Activated T-helper 2 cell treated with anti-CD3 and anti-CD28 coated beads, Interferon-gamma antibody, Interleukin-2, Interleukin-4, amounts not matched to agents 10 μg/mL and 5 μg/mL and 100 μg/mL, durations not matched to agents 14 hours and 24 hours and 36 hours (primary cell): Measurements from ENCODE around the gene ST6GALNAC3. TPM values are rescaled to one million over a fixed set of nuclear protein-coding genes. Genes with fewer than 3 reads are reported as not detected.
"Not testable (repeated sequence)": the region's sequence is repeated elsewhere in the genome, so short reads cannot be mapped to it uniquely, and the experiment has no call there.

ENCODE experiments used
- DNase-seq: peaks from one replicate; pipeline ENCODE4 v3.0.0; 2021; ENCODE audit warnings: low spot score
- H3K27ac Mint-ChIP-seq: one replicate; pipeline ENCODE4 v1.8.0; 2021; ENCODE audit warnings: mixed read lengths
- H3K27me3 Mint-ChIP-seq: one replicate; pipeline ENCODE4 v1.8.0; 2021; ENCODE audit warnings: low read depth, mixed read lengths
- H3K36me3 Mint-ChIP-seq: one replicate; pipeline ENCODE4 v1.8.0; 2021; ENCODE audit warnings: low read depth, mixed read lengths
- H3K4me1 Mint-ChIP-seq: one replicate; pipeline ENCODE4 v1.8.0; 2021; ENCODE audit warnings: low read depth, mixed read lengths
- H3K4me3 Mint-ChIP-seq: one replicate; pipeline ENCODE4 v1.8.0; 2021; ENCODE audit warnings: low read depth, mild to moderate bottlenecking, moderate library complexity, mixed read lengths
- H3K9me3 Mint-ChIP-seq: one replicate; pipeline ENCODE4 v1.8.0; 2021; ENCODE audit warnings: mixed read lengths
- intact Hi-C: fragments of 100-400 bp; cut with micrococcal nuclease; formaldehyde crosslinking; loops from one replicate; pipeline ENCODE4 v1.15.1; 2023
- total RNA-seq: library from RNA; stranded (reverse); gene quantifications from 2 replicates; pipeline ENCODE4 v1.2.3, GENCODE V29; 2022

Gene ST6GALNAC3
- total RNA-seq, 1 donor from 2014 or later = not detected

DNA sequence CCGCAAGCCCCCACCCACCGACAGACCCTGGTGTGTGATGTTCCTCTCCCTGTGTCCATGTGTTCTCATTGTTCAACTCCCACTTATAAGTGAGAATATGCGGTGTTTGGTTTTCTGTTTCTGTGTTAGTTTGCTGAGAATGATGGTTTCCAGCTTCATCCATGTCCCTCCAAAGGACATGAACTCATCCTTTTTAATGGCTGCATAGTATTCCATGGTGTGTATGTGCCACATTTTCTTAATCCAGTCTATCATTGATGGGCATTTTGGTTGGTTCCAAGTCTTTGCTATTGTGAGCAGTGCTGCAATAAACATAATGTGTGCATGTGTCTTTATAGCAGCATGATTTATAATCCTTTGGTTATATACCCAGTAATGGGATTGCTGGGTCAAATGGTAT lies 24.5 kb upstream of the ST6GALNAC3 start:
- not testable (repeated sequence) for H3K36me3 Mint-ChIP-seq, H3K27ac Mint-ChIP-seq

DNA sequence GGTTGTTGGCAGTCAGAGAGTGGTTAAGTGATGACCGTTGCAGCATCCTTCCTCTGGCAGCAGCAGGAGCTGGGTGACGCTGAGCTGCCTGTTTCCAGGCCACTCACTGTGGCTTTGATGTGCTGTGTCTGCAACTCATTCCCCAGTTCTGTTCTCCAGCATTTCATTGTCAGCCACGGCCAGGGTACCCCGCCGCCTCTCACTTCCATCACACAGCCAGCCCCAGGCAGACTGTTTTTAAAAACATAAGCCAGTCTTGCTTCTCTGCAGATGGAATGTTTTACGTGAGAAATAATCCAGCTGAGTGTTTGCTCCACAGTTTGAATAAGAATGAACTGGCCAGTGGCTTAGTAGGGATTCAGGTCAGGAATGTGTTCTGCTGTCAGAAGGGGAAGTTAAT lies 21.5 kb upstream of the ST6GALNAC3 start:
- peaks cover 25% of the 10 kb centered on the region for H3K27me3 Mint-ChIP-seq
- no peaks in the 10 kb centered on the region for H3K36me3 Mint-ChIP-seq
- no peak for DNase-seq
- H3K27ac Mint-ChIP-seq = no peak overlapping the region
- peaks cover 13% of the 10 kb centered on the region for H3K4me1 Mint-ChIP-seq
- H3K4me3 Mint-ChIP-seq = no peak overlapping the region
- H3K9me3 Mint-ChIP-seq = no peaks in the 10 kb centered on the region
- intact Hi-C loops = no loop called here

More for the DNA sequence above, 24.5 kb upstream of the ST6GALNAC3 start:
- DNase-seq, intact Hi-C loops, H3K9me3 Mint-ChIP-seq, H3K4me3 Mint-ChIP-seq: not testable (repeated sequence)
- peaks cover 13% of the 10 kb centered on the region for H3K4me1 Mint-ChIP-seq
- H3K27me3 Mint-ChIP-seq = peaks cover 32% of the 10 kb centered on the region

DNA sequence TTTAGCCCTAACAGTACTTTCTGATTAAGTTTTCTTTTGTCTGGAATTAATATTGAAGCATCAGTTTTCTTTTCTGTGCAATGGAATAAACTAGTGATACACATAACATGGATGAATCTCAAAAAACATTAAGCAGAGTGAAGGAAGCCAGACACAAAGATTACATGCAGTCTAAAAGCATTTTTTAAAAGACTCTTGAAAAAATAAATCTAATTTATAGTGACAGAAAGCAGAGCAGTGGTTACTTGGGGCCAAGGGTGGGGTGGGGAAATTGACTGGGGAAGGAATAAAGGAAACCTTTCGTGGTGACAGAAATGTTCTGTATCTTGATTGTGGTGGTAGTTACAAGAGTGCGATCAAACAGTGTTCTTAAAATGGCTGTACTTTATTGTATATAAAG lies 20.2 kb upstream of the ST6GALNAC3 start:
- H3K27me3 Mint-ChIP-seq = peaks cover 21% of the 10 kb centered on the region
- no peaks in the 10 kb centered on the region for H3K36me3 Mint-ChIP-seq
- intact Hi-C loops = no loop called here
- H3K9me3 Mint-ChIP-seq = no peaks in the 10 kb centered on the region
- no peak overlapping the region for H3K4me3 Mint-ChIP-seq
- no peak overlapping the region for H3K27ac Mint-ChIP-seq
- DNase-seq = no peak
- peaks cover 13% of the 10 kb centered on the region for H3K4me1 Mint-ChIP-seq

DNA sequence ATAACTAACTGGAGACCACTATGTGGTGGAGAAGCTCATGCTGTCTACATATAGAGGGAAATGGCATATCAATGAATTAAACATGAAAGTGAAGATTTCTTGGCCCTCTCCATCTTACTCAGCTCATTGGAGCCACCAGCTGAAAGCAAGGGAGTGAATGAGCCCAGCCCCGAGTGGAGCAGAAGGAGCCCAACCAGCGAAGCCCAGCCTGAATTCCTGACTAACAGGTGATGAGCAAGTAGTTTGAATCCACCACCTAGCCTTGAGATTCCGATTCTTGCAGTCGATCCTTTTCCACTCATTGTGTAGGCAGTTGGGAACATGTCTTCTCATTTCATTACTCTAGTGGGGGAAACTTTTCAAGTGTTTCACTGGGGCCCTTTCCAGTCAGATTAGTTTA lies 18.6 kb upstream of the ST6GALNAC3 start:
- Mint-ChIP-seq H3K27me3 (peaks cover 16% of the 10 kb centered on the region), H3K4me3 (no peak overlapping the region), H3K27ac (no peak overlapping the region), H3K9me3 (no peaks in the 10 kb centered on the region), H3K4me1 (peaks cover 13% of the 10 kb centered on the region), H3K36me3 (no peaks in the 10 kb centered on the region)
- intact Hi-C loops = no loop called here
- DNase-seq = no peak

DNA sequence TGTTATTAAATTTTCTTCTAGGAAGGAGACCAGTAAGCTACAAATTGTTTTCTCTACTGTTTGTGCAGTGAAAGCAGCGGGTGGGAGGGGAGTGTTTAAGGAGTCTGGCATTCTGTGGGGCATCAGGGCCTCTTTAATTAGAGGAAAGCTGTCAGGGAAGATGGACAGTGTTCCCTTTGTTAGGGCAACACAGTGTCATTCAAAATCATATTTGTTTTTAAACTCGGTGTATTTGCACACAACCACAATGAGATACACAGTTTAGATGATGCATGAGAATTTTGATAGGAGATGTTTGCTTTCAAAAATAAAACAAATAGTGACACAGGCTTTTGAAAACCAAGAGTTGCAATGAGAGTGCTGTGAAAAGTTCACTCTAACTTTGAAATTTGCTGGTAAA lies 15.1 kb upstream of the ST6GALNAC3 start:
- no peaks in the 10 kb centered on the region for H3K36me3 Mint-ChIP-seq
- H3K27ac Mint-ChIP-seq = no peak overlapping the region
- H3K9me3 Mint-ChIP-seq = no peaks in the 10 kb centered on the region
- intact Hi-C loops = no loop called here
- peaks cover 1% of the 10 kb centered on the region for H3K4me1 Mint-ChIP-seq
- DNase-seq = no peak
- peaks cover 11% of the 10 kb centered on the region for H3K27me3 Mint-ChIP-seq
- no peak overlapping the region for H3K4me3 Mint-ChIP-seq

DNA sequence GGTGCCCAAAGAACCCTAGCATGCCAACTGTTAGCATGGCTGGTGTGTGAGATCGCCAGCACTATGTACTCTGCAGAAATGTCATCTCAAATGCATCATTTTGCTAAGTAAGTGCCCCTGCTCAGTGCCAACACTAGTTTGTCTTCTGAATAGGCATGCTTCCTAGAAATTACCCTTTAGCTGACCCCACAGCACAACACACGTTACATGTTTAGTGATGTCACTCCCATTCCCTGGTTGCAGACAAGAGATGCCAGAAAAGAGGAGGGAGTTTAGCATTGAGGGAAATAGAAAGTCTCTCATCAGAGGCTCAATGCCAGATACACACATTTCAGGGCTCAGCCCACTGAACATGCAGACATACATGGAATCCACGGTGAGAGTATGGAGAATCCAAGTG lies 9.3 kb upstream of the ST6GALNAC3 start:
- DNase-seq = no peak
- H3K4me1 Mint-ChIP-seq = no peaks in the 10 kb centered on the region
- intact Hi-C loops = no loop called here
- H3K9me3 Mint-ChIP-seq = no peaks in the 10 kb centered on the region
- H3K36me3 Mint-ChIP-seq = no peaks in the 10 kb centered on the region
- H3K27me3 Mint-ChIP-seq = peaks cover 26% of the 10 kb centered on the region
- no peak overlapping the region for H3K4me3 Mint-ChIP-seq
- H3K27ac Mint-ChIP-seq = no peak overlapping the region

DNA sequence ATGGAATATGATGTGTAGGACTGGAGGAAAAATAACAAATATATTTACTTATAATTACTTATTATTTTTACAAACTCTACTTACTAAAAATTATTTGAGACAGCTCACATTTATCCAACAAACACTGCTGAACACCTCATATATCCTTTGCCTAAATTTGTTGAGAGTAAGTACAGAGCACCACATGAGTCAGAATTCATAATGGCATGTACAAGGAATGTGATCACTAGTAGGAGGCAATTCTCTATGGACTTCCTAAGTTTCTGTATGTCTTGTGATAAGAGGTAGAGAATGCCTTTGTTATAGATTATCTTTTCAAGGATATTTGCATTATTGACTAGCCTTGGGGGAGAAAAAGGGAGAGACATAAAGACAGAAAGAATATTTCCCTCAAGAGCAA lies 8.2 kb upstream of the ST6GALNAC3 start:
- no peaks in the 10 kb centered on the region for H3K4me1 Mint-ChIP-seq
- intact Hi-C loops = no loop called here
- H3K27me3 Mint-ChIP-seq = peaks cover 28% of the 10 kb centered on the region
- no peaks in the 10 kb centered on the region for H3K9me3 Mint-ChIP-seq
- H3K4me3 Mint-ChIP-seq = no peak overlapping the region
- no peak for DNase-seq
- H3K36me3 Mint-ChIP-seq = no peaks in the 10 kb centered on the region
- no peak overlapping the region for H3K27ac Mint-ChIP-seq

DNA sequence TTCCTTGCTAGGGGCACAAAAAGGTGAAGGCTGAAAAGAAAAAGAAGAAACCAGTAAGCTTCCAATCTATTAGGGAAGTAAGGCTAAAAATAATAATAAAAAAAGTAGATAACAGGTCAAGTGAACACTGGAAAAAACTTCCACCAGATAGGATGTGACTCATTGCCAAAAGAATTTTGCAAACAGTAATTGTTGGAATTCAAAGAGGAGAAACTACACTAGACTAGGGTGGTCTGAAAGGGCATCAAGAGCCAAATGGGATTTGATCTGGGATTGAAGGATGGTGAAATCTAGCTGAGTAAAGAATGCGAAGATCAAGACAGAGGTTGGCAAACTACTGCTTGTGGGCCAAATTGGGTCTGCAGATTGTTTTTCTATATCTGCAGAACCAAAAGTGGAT lies 6.0 kb upstream of the ST6GALNAC3 start:
- no peak overlapping the region for H3K27ac Mint-ChIP-seq
- no peaks in the 10 kb centered on the region for H3K9me3 Mint-ChIP-seq
- DNase-seq = no peak
- H3K36me3 Mint-ChIP-seq = no peaks in the 10 kb centered on the region
- peaks cover under 1% of the 10 kb centered on the region for H3K4me1 Mint-ChIP-seq
- intact Hi-C loops = no loop called here
- H3K27me3 Mint-ChIP-seq = peaks cover 37% of the 10 kb centered on the region
- no peak overlapping the region for H3K4me3 Mint-ChIP-seq

DNA sequence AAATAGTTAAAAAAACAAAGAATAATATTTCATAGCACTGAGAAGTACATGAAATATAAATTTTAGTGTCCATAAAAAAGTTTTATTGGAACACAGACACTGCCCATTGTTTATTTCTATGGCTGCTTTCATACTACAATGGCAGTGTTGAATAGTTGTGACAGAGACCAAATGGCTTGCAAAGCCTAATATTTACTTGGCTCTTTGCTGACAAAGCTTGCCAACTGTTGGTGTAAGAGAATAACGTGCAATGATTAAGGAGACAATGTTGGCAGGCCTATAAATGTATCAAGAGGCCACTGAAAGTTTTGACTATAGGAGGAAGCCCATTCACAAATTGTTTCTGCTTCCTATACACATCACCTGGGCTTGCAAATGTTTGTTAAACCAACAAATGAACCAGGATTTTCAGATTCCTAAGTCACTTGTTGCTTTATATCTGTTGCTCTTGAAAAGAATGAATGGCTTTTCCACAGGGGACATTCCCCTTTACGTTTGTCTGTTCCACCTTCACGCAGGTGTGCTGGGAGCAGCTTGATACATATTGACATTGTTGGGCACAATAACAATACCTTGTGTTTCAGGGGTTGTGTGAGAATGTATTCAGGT lies 5.5 kb upstream of the ST6GALNAC3 start:
- Mint-ChIP-seq H3K36me3 (no peaks in the 10 kb centered on the region), H3K27ac (no peak overlapping the region), H3K27me3 (peaks cover 35% of the 10 kb centered on the region), H3K4me1 (peaks cover 2% of the 10 kb centered on the region), H3K9me3 (no peaks in the 10 kb centered on the region), H3K4me3 (no peak overlapping the region)
- intact Hi-C loops = no loop called here
- no peak for DNase-seq

DNA sequence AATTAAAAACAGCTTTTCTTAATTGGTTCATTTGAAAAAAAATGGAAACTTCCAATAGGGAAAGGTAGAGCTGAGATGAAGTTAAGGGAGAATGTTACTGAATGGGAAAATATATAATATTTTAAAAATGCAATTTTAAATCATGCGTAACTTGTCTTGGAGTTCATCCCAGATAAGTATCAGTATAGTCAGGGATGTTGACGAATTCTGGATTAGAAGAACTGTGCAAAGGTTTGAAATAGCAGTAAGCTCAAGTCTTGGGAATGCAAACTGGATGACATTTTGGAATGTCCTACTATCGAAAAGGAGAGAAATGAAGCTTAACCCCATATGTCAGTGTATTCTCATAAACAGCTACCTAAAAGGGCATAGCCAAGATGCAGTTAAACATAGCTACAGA lies 4.0 kb upstream of the ST6GALNAC3 start:
- intact Hi-C loops = no loop called here
- no peaks in the 10 kb centered on the region for H3K36me3 Mint-ChIP-seq

DNA sequence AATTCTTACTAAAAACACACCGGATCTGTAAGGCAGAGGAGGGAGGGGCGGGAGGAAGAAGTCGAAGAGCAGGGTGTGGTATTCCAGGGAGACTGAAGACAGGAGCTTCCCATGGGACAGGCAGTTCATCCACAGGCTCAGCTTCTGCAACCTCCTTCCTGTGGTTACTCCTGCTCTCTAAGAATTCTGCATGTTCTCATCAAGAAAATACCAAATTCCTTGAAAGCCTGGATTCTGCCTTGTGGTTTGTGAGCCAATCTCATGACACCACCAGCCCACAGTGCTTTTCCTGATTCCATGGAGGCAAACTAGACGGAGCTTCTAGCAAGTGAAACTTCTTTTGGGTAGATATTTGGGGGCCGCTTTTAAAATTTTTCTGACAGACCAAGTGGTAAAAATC lies 1.1 kb upstream of the ST6GALNAC3 start:
- no peak for DNase-seq
- Mint-ChIP-seq H3K27me3 (peaks cover 44% of the 10 kb centered on the region), H3K4me1 (peaks cover 14% of the 10 kb centered on the region), H3K9me3 (no peaks in the 10 kb centered on the region), H3K36me3 (no peaks in the 10 kb centered on the region), H3K4me3 (no peak overlapping the region), H3K27ac (no peak overlapping the region)
- intact Hi-C loops = no loop called here

More for the DNA sequence above, 4.0 kb upstream of the ST6GALNAC3 start:
- Mint-ChIP-seq H3K27me3 (peaks cover 39% of the 10 kb centered on the region), H3K4me1 (peaks cover 14% of the 10 kb centered on the region), H3K9me3 (no peaks in the 10 kb centered on the region), H3K27ac (no peak overlapping the region), H3K4me3 (no peak overlapping the region)
- no peak for DNase-seq

DNA sequence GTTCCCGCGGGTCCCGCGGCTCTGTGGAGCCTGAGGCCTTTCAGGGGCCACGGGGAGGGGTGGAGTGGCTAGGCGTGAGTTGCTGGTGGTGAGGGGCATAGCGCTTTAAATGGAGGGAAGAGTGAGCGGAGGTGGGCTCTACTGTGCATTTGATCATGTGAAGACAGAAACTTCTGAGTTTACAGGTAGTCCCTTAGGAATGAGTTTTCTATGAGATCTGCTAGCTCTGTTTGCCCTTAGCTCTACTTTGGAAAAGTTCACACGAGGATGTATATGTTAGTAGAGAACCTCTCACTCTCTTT lies 593 bp downstream of the ST6GALNAC3 start:
- peaks cover 47% of the 10 kb centered on the region for H3K27me3 Mint-ChIP-seq
- intact Hi-C loops = loop anchor here (2.0 kb wide), 1 partner anchor 50 kb away; no protein-coding TSS in a partner anchor
- no peaks in the 10 kb centered on the region for H3K9me3 Mint-ChIP-seq
- H3K4me1 Mint-ChIP-seq = peaks cover 16% of the 10 kb centered on the region
- H3K4me3 Mint-ChIP-seq = peak overlapping the region; percentile 73
- DNase-seq = no peak
- H3K36me3 Mint-ChIP-seq = no peaks in the 10 kb centered on the region
- no peak overlapping the region for H3K27ac Mint-ChIP-seq

DNA sequence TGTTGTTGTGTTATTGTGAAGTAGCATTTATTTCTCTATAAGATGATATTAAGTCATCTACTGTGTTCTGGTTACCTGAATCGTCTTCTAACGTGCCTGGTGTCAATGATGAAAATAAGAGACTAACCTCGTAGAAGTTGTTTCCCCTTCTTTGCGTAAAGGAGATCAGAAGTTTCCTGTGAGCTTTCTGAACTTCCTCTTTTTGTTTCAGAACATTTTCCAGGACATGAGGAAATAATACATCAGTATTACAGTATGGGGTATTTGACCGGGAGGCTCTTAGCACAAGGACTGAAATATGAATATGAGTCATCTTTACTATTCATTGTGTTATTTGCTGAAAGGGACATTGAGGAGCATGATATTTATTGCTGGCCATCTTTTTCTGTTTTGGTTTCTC lies 1.3 kb downstream of the ST6GALNAC3 start:
- intact Hi-C loops = loop anchor here (2.0 kb wide), 1 partner anchor 51 kb away; no protein-coding TSS in a partner anchor
- DNase-seq = no peak
- Mint-ChIP-seq H3K27me3 (peaks cover 47% of the 10 kb centered on the region), H3K36me3 (no peaks in the 10 kb centered on the region), H3K4me1 (peaks cover 19% of the 10 kb centered on the region), H3K27ac (no peak overlapping the region), H3K4me3 (no peak overlapping the region), H3K9me3 (no peaks in the 10 kb centered on the region)
